GM23338 (cell line): ENCODE measurements around the gene PHOX2A. TPM values are rescaled to one million over a fixed set of nuclear protein-coding genes. Genes with fewer than 3 reads are reported as not detected.

ENCODE experiments used
- ATAC-seq: fragments of 200-7000 bp; cut with Tn5 transposase; 3 replicates; pipeline ENCODE4 v1.9.1; 2020
- DNase-seq: peaks from one replicate; pipeline ENCODE4 v3.0.0-alpha.2; 2015; ENCODE audit warnings: low spot score
- H2AFZ ChIP-seq: fragments of 200-600 bp; sonication (generic); 2 replicates; pipeline ENCODE4 v1.8.0; 2016; ENCODE audit warnings: antibody characterized with exemption, mild to moderate bottlenecking, moderate library complexity
- H3F3A ChIP-seq: fragments of 200-600 bp; sonication (generic); replicated peaks from 2 replicates; pipeline ENCODE4 v1.8.0; 2017; ENCODE audit warnings: antibody characterized with exemption, mixed run types, low read depth
- H3K27ac ChIP-seq: fragments of 200-600 bp; sonication (generic); 2 replicates; pipeline ENCODE4 v1.6.1; 2016; ENCODE audit warnings: low read depth
- H3K27me3 ChIP-seq: fragments of 200-600 bp; sonication (generic); 2 replicates; pipeline ENCODE4 v1.8.0; 2016; ENCODE audit warnings: mild to moderate bottlenecking, mixed run types, moderate library complexity; ENCODE audit not compliant: insufficient read depth
- H3K36me3 ChIP-seq: fragments of 200-600 bp; sonication (generic); 2 replicates; pipeline ENCODE4 v1.8.0; 2016; ENCODE audit warnings: mild to moderate bottlenecking; ENCODE audit not compliant: insufficient read depth
- H3K4me1 ChIP-seq: fragments of 200-600 bp; sonication (generic); 2 replicates; pipeline ENCODE4 v1.8.0; 2016; ENCODE audit warnings: mild to moderate bottlenecking, moderate library complexity; ENCODE audit not compliant: insufficient read depth
- H3K4me2 ChIP-seq: fragments of 200-600 bp; sonication (generic); 2 replicates; pipeline ENCODE4 v1.7.1; 2017; ENCODE audit warnings: mixed run types
- H3K4me3 ChIP-seq: fragments of 200-600 bp; sonication (generic); 2 replicates; pipeline ENCODE4 v1.6.1; 2016; ENCODE audit warnings: mixed run types
- H3K79me2 ChIP-seq: fragments of 200-600 bp; sonication (generic); replicated peaks from 2 replicates; pipeline ENCODE4 v1.8.0; 2017; ENCODE audit warnings: mild to moderate bottlenecking; ENCODE audit not compliant: insufficient read depth
- H3K9me2 ChIP-seq: fragments of 200-600 bp; sonication (generic); 2 replicates; pipeline ENCODE4 v1.8.0; 2017; ENCODE audit not compliant: insufficient read depth
- H4K20me1 ChIP-seq: fragments of 200-600 bp; sonication (generic); replicated peaks from 2 replicates; pipeline ENCODE4 v1.8.0; 2017; ENCODE audit warnings: mild to moderate bottlenecking; ENCODE audit not compliant: insufficient read depth
- H3K27ac Mint-ChIP-seq: 2 replicates; pipeline ENCODE4 v1.8.0; 2020; ENCODE audit warnings: inconsistent platforms, mild to moderate bottlenecking, moderate library complexity, mixed read lengths
- H3K27me3 Mint-ChIP-seq: 3 replicates; pipeline ENCODE4 v1.8.0; 2022; ENCODE audit warnings: low read depth, mild to moderate bottlenecking, moderate library complexity, mixed read lengths, inconsistent platforms; ENCODE audit not compliant: insufficient read depth, poor library complexity
- H3K36me3 Mint-ChIP-seq: 3 replicates; pipeline ENCODE4 v1.8.0; 2021; ENCODE audit warnings: low read depth, mild to moderate bottlenecking, inconsistent platforms, moderate library complexity, mixed read lengths
- H3K4me1 Mint-ChIP-seq: 3 replicates; pipeline ENCODE4 v1.8.0; 2020; ENCODE audit warnings: mild to moderate bottlenecking, inconsistent platforms, mixed read lengths
- H3K4me3 Mint-ChIP-seq: 3 replicates; pipeline ENCODE4 v1.8.0; 2021; ENCODE audit warnings: moderate library complexity, mild to moderate bottlenecking, inconsistent platforms, mixed read lengths
- H3K9me3 Mint-ChIP-seq: 3 replicates; pipeline ENCODE4 v1.8.0; 2020; ENCODE audit warnings: moderate library complexity, mild to moderate bottlenecking, inconsistent platforms, mixed read lengths
- CREB1 ChIP-seq: fragments of 250-450 bp; sonication (Bioruptor Pico); IDR thresholded peaks from 2 replicates; pipeline ENCODE4 v1.5.0; 2020; ENCODE audit warnings: low read depth, mild to moderate bottlenecking, moderate library complexity
- ETS1 ChIP-seq: IDR thresholded peaks from 2 replicates; pipeline ENCODE4 v1.6.1; 2016; ENCODE audit warnings: antibody characterized with exemption
- EZH2 ChIP-seq: fragments of 200-600 bp; sonication (generic); IDR thresholded peaks from one replicate; pipeline ENCODE4 v1.8.0; 2017; ENCODE audit warnings: antibody characterized with exemption, mild to moderate bottlenecking, low read depth; ENCODE audit not compliant: unreplicated experiment
- JUNB ChIP-seq: IDR thresholded peaks from one replicate; pipeline ENCODE4 v1.6.1; 2016; ENCODE audit warnings: antibody characterized with exemption; ENCODE audit not compliant: unreplicated experiment
- NANOG ChIP-seq: IDR thresholded peaks from 2 replicates; pipeline ENCODE4 v1.6.1; 2016; ENCODE audit warnings: antibody characterized with exemption, borderline replicate concordance
- POLR2AphosphoS5 ChIP-seq: IDR thresholded peaks from 2 replicates; pipeline ENCODE4 v1.6.1; 2016; ENCODE audit warnings: antibody characterized with exemption, low read depth
- REST ChIP-seq: IDR thresholded peaks from one replicate; pipeline ENCODE4 v1.6.1; 2018; ENCODE audit warnings: antibody characterized with exemption; ENCODE audit not compliant: unreplicated experiment
- ZNF114 ChIP-seq: fragments of 250-450 bp; sonication (Bioruptor Pico); IDR thresholded peaks from 2 replicates; pipeline ENCODE4 v1.5.0; 2020; ENCODE audit warnings: mild to moderate bottlenecking, moderate library complexity
- ZNF462 ChIP-seq: fragments of 250-450 bp; sonication (Bioruptor Pico); IDR thresholded peaks from 2 replicates; pipeline ENCODE4 v1.5.0; 2020; ENCODE audit warnings: mild to moderate bottlenecking, moderate library complexity
- polyA plus RNA-seq: library from polyadenylated mRNA; unstranded; fragments of >200 nt; fragmentation: Nextera tagmentation; extraction: Ambion mirVana; gene quantifications from 2 replicates; pipeline ENCODE4 v1.2.1, GENCODE V29; 2016
- total RNA-seq: library from RNA; depleted of rRNA; stranded (reverse); fragments of >200 nt; shearing (Covaris generic); gene quantifications from 2 replicates; pipeline ENCODE4 v1.2.3, GENCODE V29; 2014

Gene PHOX2A
- total and polyA plus RNA-seq, 2 experiments from 2014 or later = 0.31 TPM; not detected in 1

GRCh38 chr11:72216638-72217037 lies 27.3 kb downstream of the PHOX2A start, which contains the start of gene FOLR2 (continued):
- no peak for TF ChIP-seq JUNB
- no peak for TF ChIP-seq EZH2
- TF ChIP-seq ZNF462 (CRISPR knock-in tag) = no peak

- no peak overlapping the region for H3K27ac Mint-ChIP-seq
- no peaks in the 10 kb centered on the region; the same call in 2 of the 3 replicates for H3K9me3 Mint-ChIP-seq
- Histone ChIP-seq H3K36me3 (no peaks in the 10 kb centered on the region), H3K79me2 (no peaks in the 10 kb centered on the region), H2AFZ (peak overlapping the region; percentile 25; the same call in 1 of the 2 replicates), H3K27ac (no peak overlapping the region), H3K4me1 (no peaks in the 10 kb centered on the region), H3K27me3 (no peaks in the 10 kb centered on the region), H3K4me2 (no peak overlapping the region), H3K4me3 (no peak overlapping the region), H4K20me1 (no peaks in the 10 kb centered on the region), H3K9me2 (no peaks in the 10 kb centered on the region), H3F3A (no peaks in the 10 kb centered on the region)
- H3K27me3 Mint-ChIP-seq = peaks cover 2% of the 10 kb centered on the region
- no peak overlapping the region for H3K4me3 Mint-ChIP-seq
- ATAC-seq (no peak), DNase-seq (no peak)
- no peaks in the 10 kb centered on the region for H3K36me3 Mint-ChIP-seq
- H3K4me1 Mint-ChIP-seq = no peaks in the 10 kb centered on the region
- no peak for TF ChIP-seq ETS1
- TF ChIP-seq ZNF114 (CRISPR knock-in tag) = no peak
- no peak for TF ChIP-seq REST
- no peak for TF ChIP-seq CREB1 (CRISPR knock-in tag)
- TF ChIP-seq NANOG = no peak
- TF ChIP-seq POLR2AphosphoS5 = no peak
These were observed 34.9 kb downstream of the PHOX2A start for GRCh38 chr11:72209101-72209500.
